GM12864 (cell line): Measurements from ENCODE around the gene TLX2.

Source experiments
- DNase-seq: peaks from one replicate; pipeline ENCODE4 v3.0.0-alpha.2; 2011; ENCODE audit warnings: low read depth
- H3K4me3 ChIP-seq: 2 replicates; pipeline ENCODE4 v1.5.1; 2011; ENCODE audit warnings: mild to moderate bottlenecking, low read depth, low read length, control low read depth
- CTCF ChIP-seq: IDR thresholded peaks from 2 replicates; pipeline ENCODE4 v1.5.1; 2011; ENCODE audit warnings: low read depth, mild to moderate bottlenecking, moderate library complexity, low read length, control low read depth, inconsistent platforms; ENCODE audit errors: missing control alignments

TLX2 gene

GRCh38 chr2:74562126-74562775 lies 48.0 kb downstream of the TLX2 start:
- no peak for TF ChIP-seq CTCF
- no peak for DNase-seq
- H3K4me3 ChIP-seq: no peak overlapping the region

GRCh38 chr2:74564222-74564621 lies 50.0 kb downstream of the TLX2 start:
- no peak overlapping the region for H3K4me3 ChIP-seq
- TF ChIP-seq CTCF: no peak
- DNase-seq: no peak

- H3K4me3 ChIP-seq: no peak overlapping the region
- no peak for DNase-seq
- no peak for TF ChIP-seq CTCF
These were observed 52.0 kb downstream of the TLX2 start for GRCh38 chr2:74566076-74566753.

GRCh38 chr2:74566754-74567085 lies 52.5 kb downstream of the TLX2 start:
- H3K4me3 ChIP-seq: no peak overlapping the region
- no peak for DNase-seq
- no peak for TF ChIP-seq CTCF
